HL-60 (cell line): ENCODE results near the gene PNCK.

Experiments
- GABPA ChIP-seq: IDR thresholded peaks from 2 replicates; pipeline ENCODE4 v1.6.1; 2012; ENCODE audit warnings: low read depth
- POLR2AphosphoS5 ChIP-seq: IDR thresholded peaks from 2 replicates; pipeline ENCODE4 v1.6.1; 2012; ENCODE audit warnings: low read depth
- TF ChIP-seq, protein P1 (sequence below): IDR thresholded peaks from one replicate; pipeline ENCODE4 v1.5.1; 2011; ENCODE audit warnings: low read length, control low read depth, inconsistent platforms; ENCODE audit not compliant: insufficient read depth

DNA sequence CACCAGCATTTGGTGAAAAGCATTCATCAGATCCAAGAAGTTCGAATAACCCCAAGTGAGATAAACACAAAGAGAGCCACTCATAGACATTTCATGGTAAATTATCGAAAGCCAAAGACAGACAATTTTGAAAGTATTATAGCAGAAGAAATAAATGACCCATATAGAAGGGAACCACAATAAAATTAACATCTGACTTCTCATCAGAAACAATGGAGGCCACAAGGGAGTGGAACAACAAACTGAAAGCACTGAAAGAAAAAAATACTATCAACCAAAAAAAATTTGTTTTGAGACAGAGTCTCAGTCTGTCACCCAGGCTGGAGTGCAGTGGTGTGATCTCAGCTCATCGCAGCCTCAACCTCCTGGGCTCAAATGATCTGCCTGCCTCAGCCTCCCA, 14.3 kb downstream of the PNCK start:
- TF ChIP-seq, protein P1, sequence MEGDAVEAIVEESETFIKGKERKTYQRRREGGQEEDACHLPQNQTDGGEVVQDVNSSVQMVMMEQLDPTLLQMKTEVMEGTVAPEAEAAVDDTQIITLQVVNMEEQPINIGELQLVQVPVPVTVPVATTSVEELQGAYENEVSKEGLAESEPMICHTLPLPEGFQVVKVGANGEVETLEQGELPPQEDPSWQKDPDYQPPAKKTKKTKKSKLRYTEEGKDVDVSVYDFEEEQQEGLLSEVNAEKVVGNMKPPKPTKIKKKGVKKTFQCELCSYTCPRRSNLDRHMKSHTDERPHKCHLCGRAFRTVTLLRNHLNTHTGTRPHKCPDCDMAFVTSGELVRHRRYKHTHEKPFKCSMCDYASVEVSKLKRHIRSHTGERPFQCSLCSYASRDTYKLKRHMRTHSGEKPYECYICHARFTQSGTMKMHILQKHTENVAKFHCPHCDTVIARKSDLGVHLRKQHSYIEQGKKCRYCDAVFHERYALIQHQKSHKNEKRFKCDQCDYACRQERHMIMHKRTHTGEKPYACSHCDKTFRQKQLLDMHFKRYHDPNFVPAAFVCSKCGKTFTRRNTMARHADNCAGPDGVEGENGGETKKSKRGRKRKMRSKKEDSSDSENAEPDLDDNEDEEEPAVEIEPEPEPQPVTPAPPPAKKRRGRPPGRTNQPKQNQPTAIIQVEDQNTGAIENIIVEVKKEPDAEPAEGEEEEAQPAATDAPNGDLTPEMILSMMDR, result no peak
- no peak for TF ChIP-seq GABPA
- TF ChIP-seq POLR2AphosphoS5, result no peak
